GM10248 (cell line): ENCODE results near the gene WDR53.
"Not testable (repeated sequence)": the region's sequence is repeated elsewhere in the genome, so short reads cannot be mapped to it uniquely, and the experiment has no call there.

Experiments
- CTCF ChIA-PET: fragments of 300-600 bp; sonication (Branson Sonifier 250); formaldehyde crosslinking; extraction: SDS; loops from one replicate; lab custom pipeline; 2021; ENCODE audit warnings: antibody characterized with exemption; lab: Yijun Ruan, JAX
- POLR2A ChIA-PET: fragments of 350-650 bp; sonication (Branson Sonifier 250); formaldehyde crosslinking; extraction: SDS; loops from one replicate; lab custom pipeline; 2020; ENCODE audit warnings: antibody characterized with exemption; lab: Yijun Ruan, JAX
- DNase-seq: peaks from one replicate; pipeline ENCODE4 v3.0.0; 2012; ENCODE audit errors: extremely low spot score
- TF ChIP-seq, protein P1 (sequence below): IDR thresholded peaks from 2 replicates; pipeline ENCODE4 v1.5.1; 2012; ENCODE audit warnings: mild to moderate bottlenecking, low read depth; ENCODE audit errors: extremely low read depth, missing control alignments, control extremely low read depth

WDR53 gene

DNA sequence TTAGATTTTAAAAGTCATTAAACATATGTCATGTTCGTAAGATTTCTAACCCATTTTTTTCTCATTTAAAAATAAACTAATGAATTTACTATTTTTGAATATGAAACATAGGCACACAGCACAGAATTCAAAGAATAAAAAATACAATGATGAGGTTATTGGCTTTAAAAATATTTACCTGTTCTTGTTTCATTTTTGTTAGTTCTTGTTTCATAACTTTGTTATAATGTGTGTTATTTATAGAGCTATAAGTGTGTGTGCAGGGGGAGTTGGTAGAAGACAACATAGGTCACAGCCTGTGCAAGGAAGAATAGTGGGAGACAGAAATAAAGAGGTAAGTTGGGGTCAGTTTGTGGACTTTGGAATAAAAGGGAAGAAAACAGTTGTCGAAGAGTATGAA lies 40.3 kb upstream of the WDR53 start:
- DNase-seq = no peak
- TF ChIP-seq, protein P1, sequence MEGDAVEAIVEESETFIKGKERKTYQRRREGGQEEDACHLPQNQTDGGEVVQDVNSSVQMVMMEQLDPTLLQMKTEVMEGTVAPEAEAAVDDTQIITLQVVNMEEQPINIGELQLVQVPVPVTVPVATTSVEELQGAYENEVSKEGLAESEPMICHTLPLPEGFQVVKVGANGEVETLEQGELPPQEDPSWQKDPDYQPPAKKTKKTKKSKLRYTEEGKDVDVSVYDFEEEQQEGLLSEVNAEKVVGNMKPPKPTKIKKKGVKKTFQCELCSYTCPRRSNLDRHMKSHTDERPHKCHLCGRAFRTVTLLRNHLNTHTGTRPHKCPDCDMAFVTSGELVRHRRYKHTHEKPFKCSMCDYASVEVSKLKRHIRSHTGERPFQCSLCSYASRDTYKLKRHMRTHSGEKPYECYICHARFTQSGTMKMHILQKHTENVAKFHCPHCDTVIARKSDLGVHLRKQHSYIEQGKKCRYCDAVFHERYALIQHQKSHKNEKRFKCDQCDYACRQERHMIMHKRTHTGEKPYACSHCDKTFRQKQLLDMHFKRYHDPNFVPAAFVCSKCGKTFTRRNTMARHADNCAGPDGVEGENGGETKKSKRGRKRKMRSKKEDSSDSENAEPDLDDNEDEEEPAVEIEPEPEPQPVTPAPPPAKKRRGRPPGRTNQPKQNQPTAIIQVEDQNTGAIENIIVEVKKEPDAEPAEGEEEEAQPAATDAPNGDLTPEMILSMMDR = no peak
- ChIA-PET POLR2A (no interaction called here), CTCF (interaction anchor here (0.7 to 3.7 kb wide), 24 partner anchors 10 to 277 kb away, joined by 3 to 54 read pairs (median 4); no protein-coding TSS in a partner anchor)

- peak; percentile 48 for DNase-seq
- CTCF ChIA-PET = interaction anchor here (1.0 to 3.3 kb wide), 7 partner anchors 8 to 81 kb away, joined by 3 to 12 read pairs (median 3); no protein-coding TSS in a partner anchor
- POLR2A ChIA-PET = no interaction called here
- TF ChIP-seq, protein P1 = no peak
Observed at GRCh38 chr3:196604548-196604947, 36.2 kb upstream of the WDR53 start.

DNA sequence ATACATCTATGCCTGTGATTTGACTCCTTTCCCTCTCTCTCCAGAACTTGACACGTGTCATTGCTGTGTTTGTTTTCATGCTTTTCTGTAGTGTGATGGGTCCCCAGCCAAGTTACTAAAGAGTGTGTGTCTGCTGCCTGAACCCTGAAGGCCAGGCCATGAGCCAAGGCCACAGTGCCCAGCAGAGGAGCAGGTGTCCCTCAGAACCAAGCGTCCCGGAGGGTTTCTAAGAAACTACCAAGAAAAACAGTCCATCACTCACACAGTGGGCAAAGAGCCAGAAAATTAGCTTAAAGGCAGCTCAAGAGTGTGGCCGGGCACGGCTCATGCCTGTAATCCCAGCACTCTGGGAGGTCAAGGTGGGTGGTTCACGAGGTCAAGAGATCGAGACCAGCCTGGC lies 35.3 kb upstream of the WDR53 start:
- TF ChIP-seq, protein P1 = no peak
- ChIA-PET POLR2A (no interaction called here), CTCF (interaction anchor here (1.4 to 3.3 kb wide), 4 partner anchors 11 to 81 kb away, joined by 3 to 12 read pairs (median 6); no protein-coding TSS in a partner anchor)
- DNase-seq = no peak

GRCh38 chr3:196602673-196603072 lies 34.3 kb upstream of the WDR53 start:
- no peak for DNase-seq
- ChIA-PET CTCF (interaction anchor here (1.2 to 3.3 kb wide), 3 partner anchors 10 to 82 kb away, joined by 3 to 12 read pairs (median 3); no protein-coding TSS in a partner anchor), POLR2A (no interaction called here)
- TF ChIP-seq, protein P1 = no peak

DNA sequence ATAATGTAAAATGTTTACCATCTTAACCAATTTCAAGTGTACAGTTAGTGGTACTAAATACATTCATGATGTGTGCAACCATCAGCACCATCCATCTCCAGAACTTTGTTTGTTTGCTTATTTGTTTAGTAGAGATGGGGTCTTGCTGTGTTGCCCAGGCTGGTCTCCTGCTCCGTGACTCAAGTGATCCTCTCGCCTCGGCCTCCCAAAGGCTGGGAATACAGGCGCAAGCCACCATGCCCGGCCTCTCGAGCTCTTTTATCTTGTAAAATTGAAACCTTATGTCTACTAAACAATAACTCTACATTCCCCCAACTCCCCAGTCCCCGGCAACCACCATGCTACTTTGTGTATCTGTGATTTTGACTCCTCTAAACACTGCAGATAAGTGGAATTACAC lies 32.0 kb upstream of the WDR53 start:
- no peak for DNase-seq
- ChIA-PET POLR2A (no interaction called here), CTCF (no interaction called here)
- TF ChIP-seq, protein P1 = no peak

GRCh38 chr3:196599734-196600128 lies 31.4 kb upstream of the WDR53 start:
- ChIA-PET POLR2A (no interaction called here), CTCF (interaction anchor here (1.6 kb wide), 1 partner anchor 61 kb away, joined by 4 read pairs; no protein-coding TSS in a partner anchor)
- TF ChIP-seq, protein P1 = no peak
- DNase-seq = no peak

DNA sequence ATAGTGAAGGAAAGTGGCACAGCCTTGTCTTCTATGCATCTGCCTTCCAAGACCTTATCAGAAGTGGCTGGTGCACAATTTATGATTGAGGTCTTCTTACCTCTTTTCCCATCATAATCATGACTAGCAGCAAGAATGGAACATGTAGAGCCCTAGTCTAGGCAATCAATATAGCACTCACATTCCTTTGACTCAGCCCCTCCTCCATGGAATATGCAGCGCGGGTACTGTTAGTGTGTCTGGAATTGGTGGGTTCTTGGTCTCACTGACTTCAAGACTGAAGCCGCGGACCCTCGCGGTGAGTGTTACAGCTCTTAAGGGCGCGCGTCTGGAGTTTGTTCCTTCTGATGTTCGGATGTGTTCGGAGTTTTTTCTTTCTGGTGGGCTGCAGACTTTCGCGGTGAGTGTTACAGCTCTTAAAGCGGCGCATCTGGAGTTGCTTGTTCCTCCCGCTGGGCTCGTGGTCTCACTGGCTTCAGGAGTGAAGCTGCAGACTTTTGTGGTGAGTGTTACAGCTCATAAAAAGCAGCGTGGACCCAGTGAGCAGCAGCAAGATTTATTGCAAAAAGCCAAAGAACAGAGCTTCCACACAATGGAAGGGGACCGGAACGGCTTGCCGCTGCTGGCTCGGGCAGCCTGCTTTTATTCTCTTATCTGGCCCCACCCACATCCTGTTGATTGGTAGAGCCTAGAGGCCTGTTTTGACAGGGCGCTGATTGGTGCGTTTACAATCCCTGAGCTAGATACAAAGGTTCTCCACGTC lies 29.8 kb upstream of the WDR53 start:
- DNase-seq = not testable (repeated sequence)
- ChIA-PET POLR2A (interaction anchor here (0.6 to 1.3 kb wide), 3 partner anchors 9 to 19 kb away, joined by 3 to 5 read pairs (median 3); no protein-coding TSS in a partner anchor), CTCF (interaction anchor here (1.2 to 2.8 kb wide), 6 partner anchors 11 to 432 kb away, joined by 3 to 14 read pairs (median 4); partner anchors contain the start of gene MELTF)
